HCT116 (cell line): ENCODE measurements around the gene DIAPH3. TPM values are rescaled to one million over a fixed set of nuclear protein-coding genes. Genes with fewer than 3 reads are reported as not detected.

ENCODE experiments used
- ATAC-seq: fragments of 200-7000 bp; cut with Tn5 transposase; 2 replicates; pipeline ENCODE4 v1.9.1; 2020; ENCODE audit warnings: mild to moderate bottlenecking, moderate library complexity
- BruUV-seq: library from RNA; stranded (reverse); fragments of 400-500 nt; replicated peaks from 2 replicates; lab custom pipeline; 2021; lab: Mats Ljungman, UMichigan
- CTCF ChIA-PET: fragments of 300-600 bp; sonication (Branson Sonifier 250); formaldehyde crosslinking; loops from one replicate; lab custom pipeline; 2021; ENCODE audit warnings: antibody characterized with exemption; lab: Charles Lee
- POLR2A ChIA-PET: fragments of 300-600, 350-600 bp; sonication (Branson Sonifier 250); formaldehyde crosslinking; loops from one replicate; lab custom pipeline; 2021; ENCODE audit warnings: antibody characterized with exemption; lab: Charles Lee
- RAD21 ChIA-PET, 2 experiments: fragments of 300-600 bp; sonication (Branson Sonifier 250); formaldehyde crosslinking; loops; one replicate each; lab custom pipeline; 2023; ENCODE audit warnings: low total read pairs in 2 of 2; ENCODE audit not compliant: uncharacterized antibody in 2 of 2, unreplicated experiment in 2 of 2, low non-redundant PET in 1 of 2; lab: Charles Lee
- DNase-seq: peaks from one replicate; pipeline ENCODE4 v3.0.0-alpha.2; 2010; ENCODE audit warnings: low read depth, low spot score
- H2AFZ ChIP-seq: fragments of 200-600 bp; shearing (Covaris generic), sonication (generic); 2 replicates; pipeline ENCODE4 v1.6.1; 2017; ENCODE audit warnings: low read depth, mixed run types, mixed read lengths, antibody characterized with exemption, low read length; ENCODE audit not compliant: poor library complexity, severe bottlenecking
- H3K27ac ChIP-seq: 2 replicates; pipeline ENCODE4 v1.5.1; 2012; ENCODE audit warnings: low read depth, low read length
- H3K27me3 ChIP-seq: fragments of 200-600 bp; sonication (generic); 2 replicates; pipeline ENCODE4 v1.6.1; 2016; ENCODE audit warnings: mixed run types, low read length, mixed read lengths; ENCODE audit not compliant: insufficient read depth
- H3K36me3 ChIP-seq, 2 experiments: fragments of 200-500 bp in 1 of 2; fragments of 200-600 bp in 1 of 2; sonication (Bioruptor generic) in 1 of 2; sonication (generic) in 1 of 2; 2 replicates each; pipeline versions ENCODE4 v1.5.1 to v1.6.1; 2014 to 2016; ENCODE audit warnings: low read length in 2 of 2, inconsistent platforms in 1 of 2, mixed read lengths in 1 of 2, mixed run types in 1 of 2; ENCODE audit not compliant: insufficient read depth in 2 of 2, control insufficient read depth in 1 of 2
- H3K4me1 ChIP-seq, 2 experiments: fragments of 200-600 bp in 1 of 2; sonication (generic) in 1 of 2; 2 replicates each; pipeline versions ENCODE4 v1.5.1 to v1.6.1; 2012 to 2017; ENCODE audit warnings: low read length in 2 of 2, inconsistent platforms in 1 of 2, mild to moderate bottlenecking in 1 of 2, mixed read lengths in 1 of 2, mixed run types in 1 of 2, moderate library complexity in 1 of 2; ENCODE audit not compliant: insufficient read depth in 2 of 2, control insufficient read depth in 1 of 2
- H3K4me2 ChIP-seq: fragments of 200-600 bp; sonication (generic); 2 replicates; pipeline ENCODE4 v1.6.1; 2017; ENCODE audit warnings: mixed run types, low read length, mixed read lengths
- H3K4me3 ChIP-seq, 2 experiments: fragments of 200-600 bp in 1 of 2; sonication (generic) in 1 of 2; replicated peaks in 1 of 2; 2 replicates each; pipeline ENCODE4 v1.5.1; 2011 to 2016; ENCODE audit warnings: low read length in 2 of 2, control low read depth in 1 of 2, low read depth in 1 of 2, mild to moderate bottlenecking in 1 of 2, mixed read lengths in 1 of 2, mixed run types in 1 of 2
- H3K79me2 ChIP-seq: fragments of 200-600 bp; sonication (generic); 2 replicates; pipeline ENCODE4 v1.6.1; 2017; ENCODE audit warnings: mild to moderate bottlenecking, mixed run types, low read length, moderate library complexity, mixed read lengths; ENCODE audit not compliant: insufficient read depth
- H3K9ac ChIP-seq: fragments of 200-600 bp; sonication (generic); 2 replicates; pipeline ENCODE4 v1.6.1; 2016; ENCODE audit warnings: low read length, mixed read lengths
- H3K9me2 ChIP-seq: fragments of 200-600 bp; sonication (generic), shearing (Covaris generic); 2 replicates; pipeline ENCODE4 v1.6.1; 2017; ENCODE audit warnings: mixed run types, mild to moderate bottlenecking, moderate library complexity; ENCODE audit not compliant: insufficient read depth
- H3K9me3 ChIP-seq, 2 experiments: fragments of 200-500 bp in 1 of 2; fragments of 200-600 bp in 1 of 2; sonication (Bioruptor generic) in 1 of 2; sonication (generic) in 1 of 2; 2 replicates each; pipeline ENCODE4 v1.6.1; 2014 to 2017; ENCODE audit warnings: low read length in 2 of 2, mixed read lengths in 2 of 2, inconsistent platforms in 1 of 2, low read depth in 1 of 2, mild to moderate bottlenecking in 1 of 2, mixed run types in 1 of 2, moderate library complexity in 1 of 2; ENCODE audit not compliant: control insufficient read depth in 1 of 2, insufficient read depth in 1 of 2
- H4K20me1 ChIP-seq: fragments of 200-600 bp; sonication (generic), shearing (Covaris generic); 2 replicates; pipeline ENCODE4 v1.6.1; 2017; ENCODE audit warnings: mixed run types, mild to moderate bottlenecking, moderate library complexity; ENCODE audit not compliant: insufficient read depth
- CEBPB ChIP-seq: IDR thresholded peaks from 2 replicates; pipeline ENCODE4 v1.6.1; 2012; ENCODE audit warnings: low read depth
- MAX ChIP-seq: IDR thresholded peaks from 2 replicates; pipeline ENCODE4 v1.6.1; 2012
- POLR2A ChIP-seq: IDR thresholded peaks from 2 replicates; pipeline ENCODE4 v1.7.0; 2011; ENCODE audit warnings: borderline replicate concordance; ENCODE audit not compliant: insufficient read depth, insufficient read length; ENCODE audit errors: extremely low read depth
- POLR2AphosphoS5 ChIP-seq: IDR thresholded peaks from 2 replicates; pipeline ENCODE4 v1.6.1; 2011; ENCODE audit warnings: mild to moderate bottlenecking, low read depth, low read length, moderate library complexity
- REST ChIP-seq: IDR thresholded peaks from 2 replicates; pipeline ENCODE4 v1.6.1; 2012; ENCODE audit warnings: low read depth
- ZFX ChIP-seq: fragments of 450-650 bp; IDR thresholded peaks from 2 replicates; pipeline ENCODE4 v1.6.1; 2017
- intact Hi-C: fragments of 100-400 bp; cut with micrococcal nuclease; formaldehyde crosslinking; loops from 2 replicates; pipeline ENCODE4 v1.10.0; 2022
- total RNA-seq: library from RNA; stranded (reverse); gene quantifications from one replicate; pipeline ENCODE4 v1.2.1, GENCODE V29; 2021; ENCODE audit not compliant: unreplicated experiment

Gene DIAPH3
- total RNA-seq, 1 experiment from 2014 or later: 22.8 TPM

GRCh38 chr13:60094385-60095088 is 69.2 kb downstream of the DIAPH3 start:
- H3K9me2 ChIP-seq: no peaks in the 10 kb centered on the region
- H3K9ac ChIP-seq: no peak overlapping the region
- CTCF ChIA-PET: no interaction called here
- POLR2A ChIA-PET: interaction anchor here (1.0 kb wide), 1 partner anchor 15 kb away, joined by 3 read pairs; no protein-coding TSS in a partner anchor
- H3K4me1 ChIP-seq: peaks cover 3 to 5% of the 10 kb centered on the region in 2 experiments; a peak in 2 of 4 replicates
- intact Hi-C loops: no loop called here
- no TSS peak for BruUV-seq
- no peak for DNase-seq
- H3K4me3 ChIP-seq: no peak overlapping the region
- H3K36me3 ChIP-seq: no peaks in the 10 kb centered on the region
- no peaks in the 10 kb centered on the region for H3K27me3 ChIP-seq
- H4K20me1 ChIP-seq: no peaks in the 10 kb centered on the region
- ATAC-seq: no peak
- no peak overlapping the region for H2AFZ ChIP-seq
- RAD21 ChIA-PET: no interaction called here
- H3K4me2 ChIP-seq: no peak overlapping the region
- peaks cover 12% of the 10 kb centered on the region; the same call in 1 of the 2 replicates for H3K79me2 ChIP-seq
- TF ChIP-seq POLR2AphosphoS5 (no peak), ZFX (no peak), CEBPB (no peak), MAX (no peak), REST (no peak), POLR2A (no peak)
- H3K9me3 ChIP-seq: no peaks in the 10 kb centered on the region
- no peak overlapping the region for H3K27ac ChIP-seq
